Panc1 (cell line): Measurements from ENCODE around the gene C1orf105. TPM values are rescaled to one million over a fixed set of nuclear protein-coding genes. Genes with fewer than 3 reads are reported as not detected.

Experiments
- ATAC-seq: fragments of 200-7000 bp; cut with Tn5 transposase; 2 replicates; pipeline ENCODE4 v1.9.1; 2020; ENCODE audit warnings: mild to moderate bottlenecking, moderate library complexity
- BruUV-seq: library from RNA; stranded (reverse); fragments of 400-500 nt; replicated peaks from 2 replicates; lab custom pipeline; 2021; lab: Mats Ljungman, UMichigan
- CTCF ChIA-PET: fragments of 300-600 bp; sonication (Branson Sonifier 250); formaldehyde crosslinking; loops from one replicate; lab custom pipeline; 2022; ENCODE audit warnings: antibody characterized with exemption; lab: Charles Lee
- POLR2A ChIA-PET: fragments of 300-600 bp; sonication (Branson Sonifier 250); formaldehyde crosslinking; loops from one replicate; lab custom pipeline; 2022; ENCODE audit warnings: antibody characterized with exemption; lab: Charles Lee
- DNase-seq: peaks from one replicate; pipeline ENCODE4 v3.0.0-alpha.2; 2010; ENCODE audit warnings: low read depth, low spot score
- H3K27ac ChIP-seq: 2 replicates; pipeline ENCODE4 v1.5.1; 2011; ENCODE audit warnings: mild to moderate bottlenecking, low read length, inconsistent platforms
- H3K27me3 ChIP-seq: fragments of 200-500 bp; sonication (Bioruptor generic); 2 replicates; pipeline ENCODE4 v1.6.0; 2014; ENCODE audit warnings: low read length, inconsistent platforms; ENCODE audit not compliant: control insufficient read depth, insufficient read depth
- H3K36me3 ChIP-seq: fragments of 200-500 bp; sonication (Bioruptor generic); 2 replicates; pipeline ENCODE4 v1.5.1; 2014; ENCODE audit warnings: inconsistent platforms, mild to moderate bottlenecking, low read length, moderate library complexity; ENCODE audit not compliant: control insufficient read depth, insufficient read depth
- H3K4me1 ChIP-seq: 2 replicates; pipeline ENCODE4 v1.5.1; 2011; ENCODE audit warnings: inconsistent platforms, mild to moderate bottlenecking, low read length, moderate library complexity; ENCODE audit not compliant: control insufficient read depth, insufficient read depth
- H3K4me3 ChIP-seq, 2 experiments: 2 replicates each; pipeline ENCODE4 v1.5.1; 2011 to 2012; ENCODE audit warnings: low read depth in 2 of 2, low read length in 2 of 2, mild to moderate bottlenecking in 2 of 2, inconsistent platforms in 1 of 2, moderate library complexity in 1 of 2
- H3K9me3 ChIP-seq: fragments of 200-500 bp; sonication (Bioruptor generic); 2 replicates; pipeline ENCODE4 v1.5.1; 2014; ENCODE audit warnings: low read depth, mild to moderate bottlenecking, inconsistent platforms, low read length, moderate library complexity; ENCODE audit not compliant: control insufficient read depth, insufficient read depth
- CTCF ChIP-seq: fragments of 450-650 bp; IDR thresholded peaks from 2 replicates; pipeline ENCODE4 v1.5.1; 2017; ENCODE audit warnings: mild to moderate bottlenecking
- POLR2AphosphoS5 ChIP-seq: IDR thresholded peaks from 2 replicates; pipeline ENCODE4 v1.6.1; 2012; ENCODE audit warnings: mild to moderate bottlenecking, low read depth, low read length, moderate library complexity
- SIN3A ChIP-seq: IDR thresholded peaks from 2 replicates; pipeline ENCODE4 v1.6.1; 2012; ENCODE audit warnings: low read depth, mild to moderate bottlenecking, low read length, moderate library complexity, borderline replicate concordance; ENCODE audit not compliant: insufficient read depth
- TCF7L2 ChIP-seq: IDR thresholded peaks from 2 replicates; pipeline ENCODE4 v1.6.1; 2011; ENCODE audit warnings: mild to moderate bottlenecking, low read depth, low read length, inconsistent platforms
- in situ Hi-C: cut with HindIII; loops from 2 replicates; pipeline ENCODE4 v1.10.0; 2016; ENCODE audit warnings: low sequenced_read_pairs, low pct_unique_long_range_greater_than_20kb
- intact Hi-C: fragments of 100-400 bp; cut with micrococcal nuclease; formaldehyde crosslinking; loops from one replicate; pipeline ENCODE4 v1.10.0; 2022; ENCODE audit not compliant: unreplicated experiment
- total RNA-seq: library from RNA; stranded (reverse); gene quantifications from one replicate; pipeline ENCODE4 v1.2.1, GENCODE V29; 2021; ENCODE audit not compliant: unreplicated experiment
- TF ChIP-seq, protein P1 (sequence below), 2 experiments: IDR thresholded peaks; 2 replicates each; pipeline ENCODE4 v1.6.1; 2011 to 2012; ENCODE audit warnings: low read depth in 2 of 2, control low read depth in 1 of 2, low read length in 1 of 2, mild to moderate bottlenecking in 1 of 2, moderate library complexity in 1 of 2; ENCODE audit not compliant: insufficient read depth in 1 of 2

The C1orf105 gene
- total RNA-seq, 1 experiment from 2014 or later: not detected

DNA sequence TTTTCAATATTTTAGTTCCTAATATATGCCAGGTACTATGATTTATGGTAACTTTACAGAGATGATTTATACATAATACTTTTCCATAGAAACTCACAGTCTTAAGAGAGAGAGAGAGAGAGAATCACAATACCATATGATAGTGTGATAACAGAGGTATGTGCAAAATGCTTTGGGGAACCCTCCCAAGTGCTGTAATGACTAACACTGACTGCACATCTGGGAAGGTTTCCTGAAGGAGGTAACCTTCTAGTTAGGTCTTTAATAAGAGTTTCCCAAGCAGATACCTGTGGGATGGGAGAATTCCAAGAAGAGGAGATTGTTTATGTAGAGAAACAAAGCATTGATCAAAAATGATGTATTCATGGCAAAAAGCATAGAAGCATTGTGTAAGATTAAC is 58.0 kb downstream of the C1orf105 start:
- ChIA-PET POLR2A (no interaction called here), CTCF (no interaction called here)
- BruUV-seq: no TSS peak
- TF ChIP-seq CTCF (no peak), POLR2AphosphoS5 (no peak), TCF7L2 (no peak), SIN3A (no peak)
- TF ChIP-seq, protein P1, sequence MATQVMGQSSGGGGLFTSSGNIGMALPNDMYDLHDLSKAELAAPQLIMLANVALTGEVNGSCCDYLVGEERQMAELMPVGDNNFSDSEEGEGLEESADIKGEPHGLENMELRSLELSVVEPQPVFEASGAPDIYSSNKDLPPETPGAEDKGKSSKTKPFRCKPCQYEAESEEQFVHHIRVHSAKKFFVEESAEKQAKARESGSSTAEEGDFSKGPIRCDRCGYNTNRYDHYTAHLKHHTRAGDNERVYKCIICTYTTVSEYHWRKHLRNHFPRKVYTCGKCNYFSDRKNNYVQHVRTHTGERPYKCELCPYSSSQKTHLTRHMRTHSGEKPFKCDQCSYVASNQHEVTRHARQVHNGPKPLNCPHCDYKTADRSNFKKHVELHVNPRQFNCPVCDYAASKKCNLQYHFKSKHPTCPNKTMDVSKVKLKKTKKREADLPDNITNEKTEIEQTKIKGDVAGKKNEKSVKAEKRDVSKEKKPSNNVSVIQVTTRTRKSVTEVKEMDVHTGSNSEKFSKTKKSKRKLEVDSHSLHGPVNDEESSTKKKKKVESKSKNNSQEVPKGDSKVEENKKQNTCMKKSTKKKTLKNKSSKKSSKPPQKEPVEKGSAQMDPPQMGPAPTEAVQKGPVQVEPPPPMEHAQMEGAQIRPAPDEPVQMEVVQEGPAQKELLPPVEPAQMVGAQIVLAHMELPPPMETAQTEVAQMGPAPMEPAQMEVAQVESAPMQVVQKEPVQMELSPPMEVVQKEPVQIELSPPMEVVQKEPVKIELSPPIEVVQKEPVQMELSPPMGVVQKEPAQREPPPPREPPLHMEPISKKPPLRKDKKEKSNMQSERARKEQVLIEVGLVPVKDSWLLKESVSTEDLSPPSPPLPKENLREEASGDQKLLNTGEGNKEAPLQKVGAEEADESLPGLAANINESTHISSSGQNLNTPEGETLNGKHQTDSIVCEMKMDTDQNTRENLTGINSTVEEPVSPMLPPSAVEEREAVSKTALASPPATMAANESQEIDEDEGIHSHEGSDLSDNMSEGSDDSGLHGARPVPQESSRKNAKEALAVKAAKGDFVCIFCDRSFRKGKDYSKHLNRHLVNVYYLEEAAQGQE (IDR thresholded peaks at IDR 0.05; ENCODE audit: insufficient read depth in 1 of 2, low read depth in 2 of 2, low read length in 1 of 2): no peak
- H3K9me3 ChIP-seq: no peaks in the 10 kb centered on the region
- H3K4me3 ChIP-seq: no peak overlapping the region
- intact Hi-C loops: no loop called here
- no peak for ATAC-seq
- in situ Hi-C loops: no loop called here
- peaks cover 2% of the 10 kb centered on the region; the same call in 1 of the 2 replicates for H3K27me3 ChIP-seq
- no peaks in the 10 kb centered on the region for H3K4me1 ChIP-seq
- no peaks in the 10 kb centered on the region for H3K36me3 ChIP-seq
- no peak for DNase-seq
- no peak overlapping the region for H3K27ac ChIP-seq

DNA sequence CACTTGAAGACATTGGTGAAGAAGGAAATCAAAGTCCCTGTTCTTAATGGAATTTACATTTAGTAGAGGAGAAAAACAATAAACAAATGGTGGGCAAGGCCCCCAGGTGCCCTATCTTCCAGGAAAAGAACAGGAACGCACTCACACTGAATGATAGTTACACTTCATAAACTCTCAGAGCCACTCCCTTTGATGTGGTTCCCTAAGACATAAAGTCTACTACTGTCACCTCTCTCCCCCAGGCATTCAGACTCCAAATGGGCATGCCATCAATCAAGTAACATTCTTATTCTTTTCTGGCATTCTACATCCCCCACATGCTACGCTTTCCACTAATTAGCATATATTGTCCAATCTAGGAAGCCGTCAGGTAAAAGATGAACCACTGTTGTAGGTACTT is 59.9 kb downstream of the C1orf105 start:
- no peak overlapping the region for H3K4me3 ChIP-seq
- TF ChIP-seq POLR2AphosphoS5 (no peak), SIN3A (no peak), TCF7L2 (no peak), CTCF (no peak)
- TF ChIP-seq, protein P1 (IDR thresholded peaks at IDR 0.05; ENCODE audit: insufficient read depth in 1 of 2, low read depth in 2 of 2, low read length in 1 of 2): no peak
- BruUV-seq: no TSS peak
- intact Hi-C loops (no loop called here), in situ Hi-C loops (no loop called here)
- ATAC-seq (no peak), DNase-seq (no peak)
- CTCF ChIA-PET: no interaction called here
- H3K36me3 ChIP-seq: no peaks in the 10 kb centered on the region
- H3K27me3 ChIP-seq: peaks cover 7% of the 10 kb centered on the region
- POLR2A ChIA-PET: no interaction called here
- H3K9me3 ChIP-seq: no peaks in the 10 kb centered on the region
- no peaks in the 10 kb centered on the region for H3K4me1 ChIP-seq
- H3K27ac ChIP-seq: no peak overlapping the region
